ENCODE data around the gene PRRX2.

The PRRX2 gene

DNA sequence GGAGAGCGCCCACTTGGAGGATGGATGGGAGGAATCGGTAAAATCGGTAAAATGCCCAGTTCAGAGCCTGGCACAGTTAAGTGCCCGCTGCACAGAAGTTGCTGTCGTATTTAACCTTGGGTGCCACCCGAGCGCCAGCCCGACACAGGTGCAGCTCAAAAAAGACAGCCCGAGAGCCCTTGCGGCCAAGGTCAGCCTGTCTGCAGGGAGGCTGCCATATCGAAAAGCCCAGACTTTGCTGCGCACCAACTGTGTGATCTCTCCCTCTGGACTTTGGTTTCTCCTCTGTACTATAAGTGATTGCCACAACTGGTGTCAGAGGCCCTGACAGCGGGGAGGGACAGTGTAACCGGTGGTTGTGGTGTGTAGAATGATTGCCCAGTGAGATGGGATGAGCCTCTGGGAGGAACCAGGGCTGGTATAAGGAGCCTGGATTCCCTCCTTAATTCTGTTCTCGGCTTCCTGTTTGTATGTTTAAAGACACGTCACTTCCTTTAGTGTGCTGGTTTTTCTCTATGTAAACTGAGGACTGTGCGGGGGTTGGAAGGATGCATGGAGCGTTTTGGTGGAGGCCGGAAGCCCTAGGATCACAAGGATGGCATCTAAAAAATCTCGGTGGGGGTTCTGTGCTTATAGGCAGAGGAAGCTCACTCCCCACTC lies 38.7 kb upstream of the PRRX2 start (continued):
- TF ChIP-seq, protein P1, sequence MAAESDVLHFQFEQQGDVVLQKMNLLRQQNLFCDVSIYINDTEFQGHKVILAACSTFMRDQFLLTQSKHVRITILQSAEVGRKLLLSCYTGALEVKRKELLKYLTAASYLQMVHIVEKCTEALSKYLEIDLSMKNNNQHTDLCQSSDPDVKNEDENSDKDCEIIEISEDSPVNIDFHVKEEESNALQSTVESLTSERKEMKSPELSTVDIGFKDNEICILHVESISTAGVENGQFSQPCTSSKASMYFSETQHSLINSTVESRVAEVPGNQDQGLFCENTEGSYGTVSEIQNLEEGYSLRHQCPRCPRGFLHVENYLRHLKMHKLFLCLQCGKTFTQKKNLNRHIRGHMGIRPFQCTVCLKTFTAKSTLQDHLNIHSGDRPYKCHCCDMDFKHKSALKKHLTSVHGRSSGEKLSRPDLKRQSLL (tag by site-specific recombination; IDR thresholded peaks at IDR 0.05) = no peak
- TF ChIP-seq ZNF24 (tag by site-specific recombination; IDR thresholded peaks at IDR 0.05) (no peak), ZNF350 (tag by site-specific recombination; IDR thresholded peaks at IDR 0.05) (no peak), SCRT1 (tag by site-specific recombination; IDR thresholded peaks at IDR 0.05; ENCODE audit: borderline replicate concordance) (no peak), ZBTB17 (tag by site-specific recombination; IDR thresholded peaks at IDR 0.05) (peak; percentile 68; the same call in 1 of the 2 replicates), ZNF677 (tag by site-specific recombination; IDR thresholded peaks at IDR 0.05) (no peak), ZNF560 (tag by site-specific recombination; IDR thresholded peaks at IDR 0.05; ENCODE audit: borderline replicate concordance) (no peak), ZNF76 (tag by site-specific recombination; IDR thresholded peaks at IDR 0.05; ENCODE audit: borderline replicate concordance, low read depth) (peak; percentile 14; the same call in 1 of the 2 replicates), ZNF585B (tag by site-specific recombination; IDR thresholded peaks at IDR 0.05) (no peak), MZF1 (tag by site-specific recombination; IDR thresholded peaks at IDR 0.05; ENCODE audit: borderline replicate concordance) (no peak), KLF10 (tag by site-specific recombination; IDR thresholded peaks at IDR 0.05) (no peak), ZNF623 (tag by site-specific recombination; IDR thresholded peaks at IDR 0.05) (0 out of 2 replicates have a peak, but pooled peaks have one; percentile 2), ZNF624 (tag by site-specific recombination; IDR thresholded peaks at IDR 0.05) (no peak), GLI2 (tag by site-specific recombination; IDR thresholded peaks at IDR 0.05; ENCODE audit: borderline replicate concordance, low read depth) (no peak), ZBTB48 (tag by site-specific recombination; IDR thresholded peaks at IDR 0.05) (no peak), ZNF114 (tag by site-specific recombination; IDR thresholded peaks at IDR 0.05) (no peak), ZNF341 (tag by site-specific recombination; IDR thresholded peaks at IDR 0.05; ENCODE audit: low read depth) (peak; percentile 34; the same call in 1 of the 2 replicates)
- TF ChIP-seq, protein P2, sequence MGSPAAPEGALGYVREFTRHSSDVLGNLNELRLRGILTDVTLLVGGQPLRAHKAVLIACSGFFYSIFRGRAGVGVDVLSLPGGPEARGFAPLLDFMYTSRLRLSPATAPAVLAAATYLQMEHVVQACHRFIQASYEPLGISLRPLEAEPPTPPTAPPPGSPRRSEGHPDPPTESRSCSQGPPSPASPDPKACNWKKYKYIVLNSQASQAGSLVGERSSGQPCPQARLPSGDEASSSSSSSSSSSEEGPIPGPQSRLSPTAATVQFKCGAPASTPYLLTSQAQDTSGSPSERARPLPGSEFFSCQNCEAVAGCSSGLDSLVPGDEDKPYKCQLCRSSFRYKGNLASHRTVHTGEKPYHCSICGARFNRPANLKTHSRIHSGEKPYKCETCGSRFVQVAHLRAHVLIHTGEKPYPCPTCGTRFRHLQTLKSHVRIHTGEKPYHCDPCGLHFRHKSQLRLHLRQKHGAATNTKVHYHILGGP (tag by site-specific recombination; IDR thresholded peaks at IDR 0.05) = no peak
- TF ChIP-seq, protein P3, sequence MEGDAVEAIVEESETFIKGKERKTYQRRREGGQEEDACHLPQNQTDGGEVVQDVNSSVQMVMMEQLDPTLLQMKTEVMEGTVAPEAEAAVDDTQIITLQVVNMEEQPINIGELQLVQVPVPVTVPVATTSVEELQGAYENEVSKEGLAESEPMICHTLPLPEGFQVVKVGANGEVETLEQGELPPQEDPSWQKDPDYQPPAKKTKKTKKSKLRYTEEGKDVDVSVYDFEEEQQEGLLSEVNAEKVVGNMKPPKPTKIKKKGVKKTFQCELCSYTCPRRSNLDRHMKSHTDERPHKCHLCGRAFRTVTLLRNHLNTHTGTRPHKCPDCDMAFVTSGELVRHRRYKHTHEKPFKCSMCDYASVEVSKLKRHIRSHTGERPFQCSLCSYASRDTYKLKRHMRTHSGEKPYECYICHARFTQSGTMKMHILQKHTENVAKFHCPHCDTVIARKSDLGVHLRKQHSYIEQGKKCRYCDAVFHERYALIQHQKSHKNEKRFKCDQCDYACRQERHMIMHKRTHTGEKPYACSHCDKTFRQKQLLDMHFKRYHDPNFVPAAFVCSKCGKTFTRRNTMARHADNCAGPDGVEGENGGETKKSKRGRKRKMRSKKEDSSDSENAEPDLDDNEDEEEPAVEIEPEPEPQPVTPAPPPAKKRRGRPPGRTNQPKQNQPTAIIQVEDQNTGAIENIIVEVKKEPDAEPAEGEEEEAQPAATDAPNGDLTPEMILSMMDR (tag by site-specific recombination; IDR thresholded peaks at IDR 0.05) = no peak
- TF ChIP-seq, protein P4, sequence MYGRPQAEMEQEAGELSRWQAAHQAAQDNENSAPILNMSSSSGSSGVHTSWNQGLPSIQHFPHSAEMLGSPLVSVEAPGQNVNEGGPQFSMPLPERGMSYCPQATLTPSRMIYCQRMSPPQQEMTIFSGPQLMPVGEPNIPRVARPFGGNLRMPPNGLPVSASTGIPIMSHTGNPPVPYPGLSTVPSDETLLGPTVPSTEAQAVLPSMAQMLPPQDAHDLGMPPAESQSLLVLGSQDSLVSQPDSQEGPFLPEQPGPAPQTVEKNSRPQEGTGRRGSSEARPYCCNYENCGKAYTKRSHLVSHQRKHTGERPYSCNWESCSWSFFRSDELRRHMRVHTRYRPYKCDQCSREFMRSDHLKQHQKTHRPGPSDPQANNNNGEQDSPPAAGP (tag by site-specific recombination; IDR thresholded peaks at IDR 0.05) = no peak
- TF ChIP-seq, protein P5, sequence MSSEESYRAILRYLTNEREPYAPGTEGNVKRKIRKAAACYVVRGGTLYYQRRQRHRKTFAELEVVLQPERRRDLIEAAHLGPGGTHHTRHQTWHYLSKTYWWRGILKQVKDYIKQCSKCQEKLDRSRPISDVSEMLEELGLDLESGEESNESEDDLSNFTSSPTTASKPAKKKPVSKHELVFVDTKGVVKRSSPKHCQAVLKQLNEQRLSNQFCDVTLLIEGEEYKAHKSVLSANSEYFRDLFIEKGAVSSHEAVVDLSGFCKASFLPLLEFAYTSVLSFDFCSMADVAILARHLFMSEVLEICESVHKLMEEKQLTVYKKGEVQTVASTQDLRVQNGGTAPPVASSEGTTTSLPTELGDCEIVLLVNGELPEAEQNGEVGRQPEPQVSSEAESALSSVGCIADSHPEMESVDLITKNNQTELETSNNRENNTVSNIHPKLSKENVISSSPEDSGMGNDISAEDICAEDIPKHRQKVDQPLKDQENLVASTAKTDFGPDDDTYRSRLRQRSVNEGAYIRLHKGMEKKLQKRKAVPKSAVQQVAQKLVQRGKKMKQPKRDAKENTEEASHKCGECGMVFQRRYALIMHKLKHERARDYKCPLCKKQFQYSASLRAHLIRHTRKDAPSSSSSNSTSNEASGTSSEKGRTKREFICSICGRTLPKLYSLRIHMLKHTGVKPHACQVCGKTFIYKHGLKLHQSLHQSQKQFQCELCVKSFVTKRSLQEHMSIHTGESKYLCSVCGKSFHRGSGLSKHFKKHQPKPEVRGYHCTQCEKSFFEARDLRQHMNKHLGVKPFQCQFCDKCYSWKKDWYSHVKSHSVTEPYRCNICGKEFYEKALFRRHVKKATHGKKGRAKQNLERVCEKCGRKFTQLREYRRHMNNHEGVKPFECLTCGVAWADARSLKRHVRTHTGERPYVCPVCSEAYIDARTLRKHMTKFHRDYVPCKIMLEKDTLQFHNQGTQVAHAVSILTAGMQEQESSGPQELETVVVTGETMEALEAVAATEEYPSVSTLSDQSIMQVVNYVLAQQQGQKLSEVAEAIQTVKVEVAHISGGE (tag by site-specific recombination; conservative IDR thresholded peaks at IDR 0.05; ENCODE audit: low read depth) = peak; percentile 46; the same call in 1 of the 2 replicates
- TF ChIP-seq, protein P6, sequence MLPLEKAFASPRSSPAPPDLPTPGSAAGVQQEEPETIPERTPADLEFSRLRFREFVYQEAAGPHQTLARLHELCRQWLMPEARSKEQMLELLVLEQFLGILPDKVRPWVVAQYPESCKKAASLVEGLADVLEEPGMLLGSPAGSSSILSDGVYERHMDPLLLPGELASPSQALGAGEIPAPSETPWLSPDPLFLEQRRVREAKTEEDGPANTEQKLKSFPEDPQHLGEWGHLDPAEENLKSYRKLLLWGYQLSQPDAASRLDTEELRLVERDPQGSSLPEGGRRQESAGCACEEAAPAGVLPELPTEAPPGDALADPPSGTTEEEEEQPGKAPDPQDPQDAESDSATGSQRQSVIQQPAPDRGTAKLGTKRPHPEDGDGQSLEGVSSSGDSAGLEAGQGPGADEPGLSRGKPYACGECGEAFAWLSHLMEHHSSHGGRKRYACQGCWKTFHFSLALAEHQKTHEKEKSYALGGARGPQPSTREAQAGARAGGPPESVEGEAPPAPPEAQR (tag by site-specific recombination; IDR thresholded peaks at IDR 0.05) = no peak
- TF ChIP-seq, protein P7, sequence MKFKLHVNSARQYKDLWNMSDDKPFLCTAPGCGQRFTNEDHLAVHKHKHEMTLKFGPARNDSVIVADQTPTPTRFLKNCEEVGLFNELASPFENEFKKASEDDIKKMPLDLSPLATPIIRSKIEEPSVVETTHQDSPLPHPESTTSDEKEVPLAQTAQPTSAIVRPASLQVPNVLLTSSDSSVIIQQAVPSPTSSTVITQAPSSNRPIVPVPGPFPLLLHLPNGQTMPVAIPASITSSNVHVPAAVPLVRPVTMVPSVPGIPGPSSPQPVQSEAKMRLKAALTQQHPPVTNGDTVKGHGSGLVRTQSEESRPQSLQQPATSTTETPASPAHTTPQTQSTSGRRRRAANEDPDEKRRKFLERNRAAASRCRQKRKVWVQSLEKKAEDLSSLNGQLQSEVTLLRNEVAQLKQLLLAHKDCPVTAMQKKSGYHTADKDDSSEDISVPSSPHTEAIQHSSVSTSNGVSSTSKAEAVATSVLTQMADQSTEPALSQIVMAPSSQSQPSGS (tag by site-specific recombination; IDR thresholded peaks at IDR 0.05; ENCODE audit: low read depth) = no peak
- TF ChIP-seq, protein P8, sequence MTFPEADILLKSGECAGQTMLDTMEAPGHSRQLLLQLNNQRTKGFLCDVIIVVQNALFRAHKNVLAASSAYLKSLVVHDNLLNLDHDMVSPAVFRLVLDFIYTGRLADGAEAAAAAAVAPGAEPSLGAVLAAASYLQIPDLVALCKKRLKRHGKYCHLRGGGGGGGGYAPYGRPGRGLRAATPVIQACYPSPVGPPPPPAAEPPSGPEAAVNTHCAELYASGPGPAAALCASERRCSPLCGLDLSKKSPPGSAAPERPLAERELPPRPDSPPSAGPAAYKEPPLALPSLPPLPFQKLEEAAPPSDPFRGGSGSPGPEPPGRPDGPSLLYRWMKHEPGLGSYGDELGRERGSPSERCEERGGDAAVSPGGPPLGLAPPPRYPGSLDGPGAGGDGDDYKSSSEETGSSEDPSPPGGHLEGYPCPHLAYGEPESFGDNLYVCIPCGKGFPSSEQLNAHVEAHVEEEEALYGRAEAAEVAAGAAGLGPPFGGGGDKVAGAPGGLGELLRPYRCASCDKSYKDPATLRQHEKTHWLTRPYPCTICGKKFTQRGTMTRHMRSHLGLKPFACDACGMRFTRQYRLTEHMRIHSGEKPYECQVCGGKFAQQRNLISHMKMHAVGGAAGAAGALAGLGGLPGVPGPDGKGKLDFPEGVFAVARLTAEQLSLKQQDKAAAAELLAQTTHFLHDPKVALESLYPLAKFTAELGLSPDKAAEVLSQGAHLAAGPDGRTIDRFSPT (tag by site-specific recombination; IDR thresholded peaks at IDR 0.05) = no peak

Data from HEK293 (cell line).